ENCODE results near the gene RASIP1.

Gene RASIP1

GRCh38 chr19:48755084-48755641 lies 14.8 kb upstream of the RASIP1 start, which contains the start of gene FGF21:
Gene FGF21, plus strand, starts transcription at chr19:48755524. Its CDS starts 713 bp downstream, at chr19:48756237.
- DNase-seq (ENCODE audit: low read depth): no peak

GRCh38 chr19:48752496-48753365 lies 12.3 kb upstream of the RASIP1 start, which contains the start of gene FUT1:
Gene FUT1, minus strand, starts transcription at chr19:48752641. Its CDS starts 1,360 bp downstream, at chr19:48751281.
- DNase-seq (ENCODE audit: low read depth): no peak

DNA sequence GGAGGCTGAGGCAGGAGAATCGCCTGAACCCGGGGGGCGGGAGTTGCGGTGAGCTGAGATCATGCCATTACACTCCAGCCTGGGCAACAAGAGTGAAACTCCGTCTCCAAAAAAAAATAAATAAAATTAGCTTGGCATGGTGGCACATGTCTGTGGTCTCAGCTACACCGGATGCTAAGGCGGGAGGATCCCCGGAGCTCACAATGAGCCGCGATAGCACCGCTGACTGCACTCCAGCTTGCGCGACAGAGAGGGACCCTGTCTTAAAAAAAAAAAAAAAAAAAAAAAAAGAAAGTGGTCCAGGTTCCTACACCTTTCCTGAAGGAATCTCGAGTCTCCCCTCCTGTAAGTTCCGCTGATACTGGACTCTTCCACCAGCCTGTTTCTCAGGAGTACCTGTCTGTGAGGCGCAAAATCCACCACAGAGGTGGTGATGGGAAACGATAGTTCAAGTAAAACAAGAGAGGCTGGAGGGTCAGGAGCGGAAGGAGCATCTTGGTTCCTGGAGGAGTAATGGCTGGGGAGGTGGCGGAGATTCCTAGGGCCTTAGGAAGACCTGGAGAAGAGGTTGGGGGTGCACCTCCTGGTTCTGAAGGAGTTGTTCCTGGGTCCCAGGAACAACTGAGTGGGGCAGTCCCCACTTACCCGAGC lies 11.6 kb upstream of the RASIP1 start:
- no peak for DNase-seq (ENCODE audit: low read depth)

GRCh38 chr19:48750771-48751504 lies 10.5 kb upstream of the RASIP1 start:
- DNase-seq (ENCODE audit: low read depth): no peak

- no peak for DNase-seq (ENCODE audit: low read depth)
Observed at GRCh38 chr19:48750351-48750750, 9.9 kb upstream of the RASIP1 start.

DNA sequence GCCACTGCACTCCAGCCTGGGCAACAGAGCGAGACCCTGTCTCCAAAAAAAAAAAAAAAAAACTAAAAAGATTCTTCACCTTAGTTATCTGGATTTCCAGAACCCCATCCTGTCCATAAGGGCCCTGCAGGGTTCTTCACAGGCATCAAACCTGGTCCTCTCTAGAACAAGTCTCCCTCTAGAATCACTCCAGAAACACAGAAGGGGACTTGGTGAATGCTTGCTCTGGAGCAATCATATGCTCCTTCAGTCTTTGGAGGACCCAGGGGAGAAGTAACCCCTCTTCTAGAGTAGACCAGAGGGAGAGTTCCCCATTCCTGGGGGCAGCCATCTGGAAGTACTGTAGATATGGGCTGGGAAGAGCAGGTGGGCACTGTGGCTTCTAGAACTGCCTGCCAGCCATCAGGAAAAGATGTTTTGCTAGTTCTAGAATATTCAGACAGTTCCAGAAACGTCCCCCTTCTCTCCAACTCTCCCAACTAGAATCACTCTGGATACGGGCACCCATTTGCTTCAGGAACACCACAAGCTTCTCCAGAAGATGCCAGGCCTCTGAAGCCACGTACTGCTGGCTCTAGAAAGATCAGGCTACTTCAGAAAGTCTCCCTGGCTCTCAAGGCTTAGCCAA lies 9.3 kb upstream of the RASIP1 start:
- DNase-seq (ENCODE audit: low read depth): no peak

GRCh38 chr19:48746738-48747575 lies 6.5 kb upstream of the RASIP1 start, which contains the start of gene IZUMO1:
Gene IZUMO1, minus strand, starts transcription at chr19:48746909. Its CDS starts 1,050 bp downstream, at chr19:48745859.
- no peak for DNase-seq (ENCODE audit: low read depth)

DNA sequence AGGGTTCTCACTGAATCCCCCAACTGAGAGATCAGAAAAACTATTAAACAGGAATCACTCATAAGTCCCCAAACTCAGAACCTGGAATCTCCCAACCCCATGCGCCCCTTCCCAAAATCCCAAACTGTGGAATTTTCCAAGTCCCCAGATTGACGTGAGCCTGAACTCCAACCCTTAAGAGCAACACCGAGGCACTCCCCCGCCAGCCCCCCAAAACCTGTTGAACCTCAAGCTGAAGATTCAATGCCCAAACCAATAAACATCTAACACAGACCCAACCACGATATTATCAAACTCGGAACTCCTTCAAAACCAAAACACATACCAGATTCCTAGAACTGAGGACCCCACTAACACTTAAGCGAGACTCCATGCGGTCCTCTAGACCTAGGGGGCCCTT lies 5.7 kb upstream of the RASIP1 start:
- no peak for DNase-seq (ENCODE audit: low read depth)

DNA sequence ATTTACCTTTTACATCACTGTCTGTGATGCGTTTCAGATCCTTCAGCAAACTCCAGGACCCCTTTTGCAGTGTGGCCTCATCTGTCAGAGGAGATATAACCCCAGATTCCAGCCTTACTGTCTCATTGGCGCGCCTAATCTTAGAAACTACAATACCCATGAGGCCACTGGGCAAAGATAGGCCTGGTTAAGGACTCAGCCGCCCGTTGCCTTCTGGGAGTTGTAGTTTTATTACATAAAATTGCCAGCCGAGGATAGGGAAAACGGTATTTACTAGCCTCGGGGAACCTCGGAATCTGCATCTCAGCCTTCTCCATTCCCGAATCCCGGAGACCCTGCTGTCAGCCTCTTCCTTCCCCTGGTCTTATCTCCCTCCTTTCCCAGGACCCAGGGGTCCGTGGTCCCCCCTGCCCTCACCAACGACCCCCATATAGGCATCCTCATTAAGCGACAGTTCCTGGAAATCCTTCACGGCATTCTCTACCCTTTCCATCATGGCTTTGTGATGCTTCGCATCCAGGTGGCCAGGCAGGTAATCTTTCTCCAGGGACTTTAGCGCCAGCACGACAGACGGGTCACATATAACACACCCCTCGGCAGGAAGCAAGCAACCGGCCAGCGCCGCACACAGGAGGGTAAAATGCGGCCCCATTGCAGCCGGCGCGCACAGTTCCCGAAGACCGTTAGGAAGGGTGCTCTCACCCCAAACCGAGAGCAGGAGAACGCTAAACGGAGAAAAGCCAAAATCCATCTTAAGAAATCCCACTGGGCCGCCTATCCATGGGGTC lies 5.0 kb upstream of the RASIP1 start:
- DNase-seq (ENCODE audit: low read depth): no peak

- DNase-seq (ENCODE audit: low read depth): no peak
Observed at GRCh38 chr19:48742096-48742495, 1.7 kb upstream of the RASIP1 start.

- DNase-seq (ENCODE audit: low read depth): no peak
Observed at GRCh38 chr19:48741129-48741999, 954 bp upstream of the RASIP1 start.

DNA sequence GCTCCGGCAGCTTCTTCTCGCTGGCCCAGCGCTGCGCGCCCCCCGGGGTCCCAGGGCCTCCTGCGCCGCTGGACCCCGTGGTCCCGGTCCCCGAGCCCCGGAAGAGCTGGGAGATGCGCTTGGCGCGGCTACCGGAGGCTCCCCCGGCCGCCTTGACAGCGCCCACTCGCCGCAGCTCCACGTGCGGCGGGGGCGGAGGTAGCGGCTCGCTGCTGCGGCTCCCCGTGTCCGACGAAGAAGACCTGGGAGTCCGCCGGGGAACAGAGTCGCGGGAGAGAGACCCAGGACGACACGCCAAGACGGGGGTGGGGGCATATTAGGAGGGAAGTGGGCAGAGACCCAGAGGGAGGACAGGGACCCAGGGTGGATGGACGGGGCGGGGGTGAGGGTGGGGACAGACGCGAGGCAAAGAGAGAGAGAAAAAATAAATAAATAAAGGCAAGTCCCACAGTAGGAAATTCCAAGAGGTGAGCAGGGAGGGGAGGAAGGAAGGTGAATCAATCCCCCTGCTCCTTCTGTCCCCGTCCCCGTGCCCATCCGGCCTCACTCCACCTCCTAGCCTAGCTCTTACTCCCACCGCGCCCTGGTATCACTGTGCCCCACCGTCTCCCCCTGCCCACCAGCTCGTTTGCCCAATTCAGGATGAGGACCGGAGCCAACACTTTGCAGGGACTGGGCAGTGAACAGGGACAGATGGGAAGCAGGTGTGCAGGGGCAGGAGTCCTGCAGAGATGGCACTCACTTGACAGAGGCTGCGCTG lies 826 bp downstream of the RASIP1 start:
- DNase-seq (ENCODE audit: low read depth): no peak

DNA sequence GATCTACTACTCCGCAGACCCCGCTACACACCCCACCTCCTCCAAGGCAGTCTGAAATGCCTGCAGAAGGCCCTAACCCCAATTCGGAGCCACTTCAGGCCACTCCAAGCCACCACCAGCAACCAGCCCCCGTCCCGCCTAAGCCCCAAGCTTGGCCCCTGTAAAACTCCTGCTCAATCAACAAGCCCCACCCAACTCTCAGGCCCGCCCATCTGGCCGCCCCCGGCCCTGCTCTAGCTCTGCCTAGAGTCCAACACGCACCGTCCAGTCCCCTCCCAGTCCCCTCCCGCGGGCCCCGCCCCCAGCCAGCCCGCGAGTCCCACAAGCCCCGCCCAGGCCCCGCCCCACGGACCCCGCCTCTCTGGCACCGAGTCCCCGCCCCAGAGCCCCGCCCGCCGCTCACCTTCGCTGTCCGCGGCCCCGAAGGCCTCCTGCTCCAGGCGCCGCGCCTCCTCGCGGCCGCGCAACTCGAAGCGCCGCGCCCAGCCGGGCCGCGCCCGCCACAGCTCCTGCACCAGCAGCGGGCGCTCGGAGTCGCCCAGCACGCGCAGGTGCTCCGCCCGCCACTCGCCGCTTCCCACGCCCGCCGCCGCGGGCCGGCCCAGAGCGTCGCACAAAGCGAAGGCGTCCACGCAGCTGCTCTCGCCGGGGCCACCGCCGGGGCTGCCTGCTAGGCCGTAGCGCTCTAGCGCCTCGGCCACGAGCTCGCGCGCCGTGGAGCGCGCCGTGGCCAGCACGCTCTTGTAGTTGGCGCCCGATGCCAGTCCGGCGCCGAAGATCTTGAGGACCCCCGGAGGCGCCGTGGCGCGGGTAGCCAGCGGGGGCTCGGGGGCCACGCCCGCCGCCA lies 1.6 kb downstream of the RASIP1 start:
- peak; percentile 90 for DNase-seq (ENCODE audit: low read depth)

DNA sequence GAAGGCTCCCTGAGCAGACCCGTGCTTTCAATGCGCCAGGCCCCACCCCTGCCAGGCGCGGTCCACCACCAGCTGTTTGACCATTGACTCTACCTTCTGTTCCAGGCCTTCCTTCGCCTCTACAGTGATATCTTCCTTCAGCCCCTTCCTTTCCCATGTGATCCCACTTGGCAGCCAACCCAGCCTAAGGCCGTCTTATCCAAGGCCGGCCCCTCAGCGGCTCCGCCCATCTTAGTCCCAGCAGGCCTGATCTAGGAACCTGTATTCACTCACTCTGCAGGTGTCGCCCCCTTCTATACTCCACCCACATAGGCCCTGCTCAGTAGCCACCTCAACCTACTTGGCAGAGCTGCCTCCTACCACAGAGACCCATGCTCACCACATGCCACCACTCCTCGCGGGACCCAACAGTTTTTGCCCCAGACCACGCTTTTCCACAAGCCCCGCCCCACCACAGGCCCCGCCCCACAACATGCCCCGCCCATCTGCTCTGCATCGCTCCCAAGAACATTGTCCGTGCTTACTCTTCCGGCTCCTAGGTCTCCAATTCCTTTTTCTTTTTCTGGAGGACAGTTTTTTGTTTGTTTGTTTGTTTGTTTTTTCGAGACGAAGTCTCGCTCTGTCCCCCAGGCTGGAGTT lies 2.9 kb downstream of the RASIP1 start:
- no peak for DNase-seq (ENCODE audit: low read depth)

DNA sequence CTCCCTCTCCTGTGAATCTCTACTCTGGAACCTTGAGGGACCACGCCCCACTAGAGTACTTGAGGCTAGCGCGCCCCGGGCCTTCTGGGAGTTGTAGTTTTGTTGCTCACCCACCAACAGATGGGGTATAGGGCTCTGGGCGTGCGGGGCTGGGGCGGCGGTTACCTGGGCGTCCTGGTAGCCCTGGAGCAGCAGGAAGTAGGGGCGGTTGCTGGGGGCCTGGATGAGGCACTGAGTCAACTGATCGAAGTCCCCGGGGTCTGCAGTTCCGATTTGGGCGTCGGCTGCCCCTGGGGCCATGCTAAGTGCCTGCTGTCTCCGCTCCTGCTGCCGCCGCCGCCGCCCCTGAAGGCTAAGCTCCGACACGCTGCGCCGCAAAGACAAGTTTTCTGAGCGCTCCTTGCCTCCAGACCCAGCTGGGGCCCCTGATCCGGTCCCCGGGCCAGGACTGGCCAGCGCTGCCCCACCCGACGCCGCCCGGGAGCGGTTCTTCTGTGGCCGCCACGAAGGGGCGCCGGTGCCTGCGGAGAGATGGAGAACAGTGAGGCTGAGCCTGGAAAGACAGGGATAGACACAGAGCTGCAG lies 5.3 kb downstream of the RASIP1 start:
- no peak for DNase-seq (ENCODE audit: low read depth)

GRCh38 chr19:48734625-48735024 lies 5.8 kb downstream of the RASIP1 start:
- DNase-seq (ENCODE audit: low read depth): no peak
